ENCODE results near the gene COL9A2.

Gene COL9A2

DNA sequence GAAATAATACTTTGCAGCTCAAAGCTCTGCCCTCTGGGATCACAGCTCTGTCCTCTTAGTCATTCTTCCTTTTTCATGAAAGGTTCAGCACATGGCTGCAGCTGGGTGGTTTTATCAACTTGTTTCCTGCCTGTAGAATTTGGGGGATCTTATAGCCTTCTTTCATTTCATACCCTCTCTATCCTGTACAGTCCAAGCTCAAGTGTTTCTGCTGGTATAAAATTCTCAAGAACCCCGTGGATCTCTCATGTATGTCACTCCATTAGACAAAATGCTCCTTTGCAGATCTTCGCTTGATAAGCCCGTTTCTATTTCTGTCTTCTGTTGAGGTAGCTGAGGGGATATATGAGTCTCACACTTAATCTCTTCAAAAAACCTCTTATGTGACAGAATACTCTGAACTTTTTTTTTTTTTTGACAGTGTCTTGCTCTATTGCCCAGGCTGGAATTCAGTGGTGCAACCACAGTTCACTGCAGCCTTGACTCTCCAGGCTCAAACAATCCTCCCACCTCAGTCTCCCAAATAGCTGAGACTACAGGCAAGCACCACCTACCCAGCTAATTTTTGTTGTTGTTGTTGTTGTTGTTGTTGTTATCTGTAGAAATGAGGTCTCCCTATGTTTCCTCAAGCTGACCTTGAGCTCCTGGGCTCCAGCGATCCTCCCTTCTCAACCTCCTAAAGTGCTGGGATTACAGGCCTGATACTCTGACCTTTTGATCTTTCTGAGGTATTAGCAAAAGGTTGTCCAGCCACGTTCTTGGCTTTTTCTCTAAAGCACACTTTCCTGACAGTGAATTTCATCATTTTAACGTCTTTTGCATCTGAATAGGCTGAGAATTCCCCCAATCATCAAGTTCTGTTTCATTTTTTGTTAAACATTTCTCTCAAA, 24.6 kb upstream of the COL9A2 start:
- TF ChIP-seq, protein P1, sequence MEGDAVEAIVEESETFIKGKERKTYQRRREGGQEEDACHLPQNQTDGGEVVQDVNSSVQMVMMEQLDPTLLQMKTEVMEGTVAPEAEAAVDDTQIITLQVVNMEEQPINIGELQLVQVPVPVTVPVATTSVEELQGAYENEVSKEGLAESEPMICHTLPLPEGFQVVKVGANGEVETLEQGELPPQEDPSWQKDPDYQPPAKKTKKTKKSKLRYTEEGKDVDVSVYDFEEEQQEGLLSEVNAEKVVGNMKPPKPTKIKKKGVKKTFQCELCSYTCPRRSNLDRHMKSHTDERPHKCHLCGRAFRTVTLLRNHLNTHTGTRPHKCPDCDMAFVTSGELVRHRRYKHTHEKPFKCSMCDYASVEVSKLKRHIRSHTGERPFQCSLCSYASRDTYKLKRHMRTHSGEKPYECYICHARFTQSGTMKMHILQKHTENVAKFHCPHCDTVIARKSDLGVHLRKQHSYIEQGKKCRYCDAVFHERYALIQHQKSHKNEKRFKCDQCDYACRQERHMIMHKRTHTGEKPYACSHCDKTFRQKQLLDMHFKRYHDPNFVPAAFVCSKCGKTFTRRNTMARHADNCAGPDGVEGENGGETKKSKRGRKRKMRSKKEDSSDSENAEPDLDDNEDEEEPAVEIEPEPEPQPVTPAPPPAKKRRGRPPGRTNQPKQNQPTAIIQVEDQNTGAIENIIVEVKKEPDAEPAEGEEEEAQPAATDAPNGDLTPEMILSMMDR (conservative IDR thresholded peaks at IDR 0.05; ENCODE audit: low read depth, low read length): no peak
- Histone ChIP-seq H3K79me2 (ENCODE audit: insufficient read depth, low read depth) (no peaks in the 10 kb centered on the region), H3K4me2 (no peak overlapping the region), H3K27ac (no peak overlapping the region), H3K27me3 (ENCODE audit: insufficient read depth, low read depth) (no peaks in the 10 kb centered on the region), H4K20me1 (ENCODE audit: insufficient read depth) (no peaks in the 10 kb centered on the region), H2AFZ (ENCODE audit: low read depth) (peak overlapping the region; percentile 47; the same call in 1 of the 2 replicates), H3K4me3 (IDR thresholded peaks at IDR 0.05; ENCODE audit: insufficient read depth, low read depth, low read length) (no peak overlapping the region), H3K36me3 (ENCODE audit: insufficient read depth) (no peaks in the 10 kb centered on the region), H3K9ac (no peak overlapping the region), H3K4me1 (ENCODE audit: low read depth, poor library complexity, severe bottlenecking) (peaks cover 10% of the 10 kb centered on the region)

- TF ChIP-seq, protein P1 (conservative IDR thresholded peaks at IDR 0.05; ENCODE audit: low read depth, low read length): no peak
- Histone ChIP-seq H3K27me3 (ENCODE audit: insufficient read depth, low read depth) (no peaks in the 10 kb centered on the region), H3K79me2 (ENCODE audit: insufficient read depth, low read depth) (no peaks in the 10 kb centered on the region), H3K36me3 (ENCODE audit: insufficient read depth) (no peaks in the 10 kb centered on the region), H4K20me1 (ENCODE audit: insufficient read depth) (no peaks in the 10 kb centered on the region), H3K4me3 (IDR thresholded peaks at IDR 0.05; ENCODE audit: insufficient read depth, low read depth, low read length) (no peak overlapping the region), H3K4me1 (ENCODE audit: low read depth, poor library complexity, severe bottlenecking) (peaks cover 10% of the 10 kb centered on the region), H3K27ac (no peak overlapping the region), H3K4me2 (0 out of 2 replicates have a peak overlapping the region, but pooled peaks have one; percentile 47), H3K9ac (no peak overlapping the region), H2AFZ (ENCODE audit: low read depth) (peak overlapping the region; percentile 39; the same call in 1 of the 2 replicates)
Measured at GRCh38 chr1:40339420-40340323, 22.6 kb upstream of the COL9A2 start.

DNA sequence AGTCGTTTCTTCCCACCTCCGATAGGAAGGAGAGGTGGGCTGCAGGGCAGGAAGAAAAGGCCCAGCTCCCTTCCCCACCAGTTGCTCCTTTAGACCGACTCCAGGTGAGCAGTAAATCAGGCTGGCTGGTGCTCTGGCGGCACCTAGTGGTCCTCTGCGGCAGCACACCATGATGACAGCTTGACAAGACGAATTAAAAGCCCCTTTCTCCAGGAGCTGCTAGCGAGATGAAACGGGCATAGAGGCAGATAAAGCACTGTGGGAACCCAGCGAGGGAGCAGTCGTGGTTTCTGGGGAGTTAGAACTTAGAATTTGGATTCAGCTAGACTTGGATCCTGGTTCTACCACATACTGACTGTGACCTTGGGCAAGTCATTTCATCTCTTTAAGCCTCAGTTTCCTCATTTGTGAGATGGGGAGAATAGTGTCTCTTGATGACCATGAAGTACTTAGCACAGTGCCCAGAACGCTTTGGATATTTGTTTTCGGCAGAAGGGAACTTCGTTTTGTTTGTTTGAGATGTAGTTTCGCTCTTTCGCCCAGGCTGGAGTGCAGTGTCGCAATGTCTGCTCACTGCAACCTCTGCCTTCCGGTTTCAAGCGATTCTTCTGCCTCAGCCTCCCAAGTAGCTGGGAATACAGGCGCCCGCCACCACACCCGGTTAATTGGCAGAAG, 21.8 kb upstream of the COL9A2 start:
- H4K20me1 ChIP-seq (ENCODE audit: insufficient read depth): no peaks in the 10 kb centered on the region
- H3K4me2 ChIP-seq: peak overlapping the region; percentile 47
- no peak overlapping the region for H3K4me3 ChIP-seq (IDR thresholded peaks at IDR 0.05; ENCODE audit: insufficient read depth, low read depth, low read length)
- no peaks in the 10 kb centered on the region for H3K36me3 ChIP-seq (ENCODE audit: insufficient read depth)
- peak overlapping the region; percentile 39; the same call in 1 of the 2 replicates for H2AFZ ChIP-seq (ENCODE audit: low read depth)
- H3K27ac ChIP-seq: no peak overlapping the region
- TF ChIP-seq, protein P1 (conservative IDR thresholded peaks at IDR 0.05; ENCODE audit: low read depth, low read length): peak; percentile 96
- peaks cover 10% of the 10 kb centered on the region for H3K4me1 ChIP-seq (ENCODE audit: low read depth, poor library complexity, severe bottlenecking)
- H3K27me3 ChIP-seq (ENCODE audit: insufficient read depth, low read depth): no peaks in the 10 kb centered on the region
- no peaks in the 10 kb centered on the region for H3K79me2 ChIP-seq (ENCODE audit: insufficient read depth, low read depth)
- no peak overlapping the region for H3K9ac ChIP-seq

GRCh38 chr1:40337443-40337842, 20.4 kb upstream of the COL9A2 start:
- TF ChIP-seq, protein P1 (conservative IDR thresholded peaks at IDR 0.05; ENCODE audit: low read depth, low read length): no peak
- no peaks in the 10 kb centered on the region for H4K20me1 ChIP-seq (ENCODE audit: insufficient read depth)
- H3K79me2 ChIP-seq (ENCODE audit: insufficient read depth, low read depth): no peaks in the 10 kb centered on the region
- no peak overlapping the region for H3K4me3 ChIP-seq (IDR thresholded peaks at IDR 0.05; ENCODE audit: insufficient read depth, low read depth, low read length)
- no peaks in the 10 kb centered on the region for H3K36me3 ChIP-seq (ENCODE audit: insufficient read depth)
- peaks cover 10% of the 10 kb centered on the region for H3K4me1 ChIP-seq (ENCODE audit: low read depth, poor library complexity, severe bottlenecking)
- no peaks in the 10 kb centered on the region for H3K27me3 ChIP-seq (ENCODE audit: insufficient read depth, low read depth)
- H3K27ac ChIP-seq: no peak overlapping the region
- no peak overlapping the region for H3K4me2 ChIP-seq
- no peak overlapping the region for H2AFZ ChIP-seq (ENCODE audit: low read depth)
- H3K9ac ChIP-seq: no peak overlapping the region
